DND-41 (cell line): ENCODE results near the gene NR2C1.
"Not testable (repeated sequence)": the region's sequence is repeated elsewhere in the genome, so short reads cannot be mapped to it uniquely, and the experiment has no call there.

Experiments
- ATAC-seq: fragments of 200-7000 bp; cut with Tn5 transposase; 3 replicates; pipeline ENCODE4 v1.9.1; 2021; ENCODE audit warnings: low read depth; ENCODE audit not compliant: insufficient read depth
- DNase-seq: peaks from one replicate; pipeline ENCODE4 v3.0.0-alpha.2; 2020
- H2AFZ ChIP-seq: 2 replicates; pipeline ENCODE4 v1.6.0; 2012; ENCODE audit warnings: low read depth, low read length
- H3K27ac ChIP-seq: 2 replicates; pipeline ENCODE4 v1.5.1; 2012; ENCODE audit warnings: low read length, inconsistent platforms
- H3K27me3 ChIP-seq: fragments of 200-600 bp; sonication (generic); 2 replicates; pipeline ENCODE4 v1.6.0; 2012; ENCODE audit warnings: low read length, mild to moderate bottlenecking, inconsistent platforms; ENCODE audit not compliant: insufficient read depth, poor library complexity
- H3K36me3 ChIP-seq: 2 replicates; pipeline ENCODE4 v1.5.1; 2012; ENCODE audit warnings: low read length, inconsistent platforms; ENCODE audit not compliant: insufficient read depth
- H3K4me1 ChIP-seq: 2 replicates; pipeline ENCODE4 v1.5.1; 2012; ENCODE audit warnings: mild to moderate bottlenecking, low read length; ENCODE audit not compliant: insufficient read depth
- H3K4me2 ChIP-seq: 2 replicates; pipeline ENCODE4 v1.6.0; 2012; ENCODE audit warnings: mild to moderate bottlenecking, moderate library complexity, low read length, inconsistent platforms; ENCODE audit not compliant: insufficient read depth
- H3K4me3 ChIP-seq, 2 experiments: fragments of 200-600 bp in 1 of 2; shearing (Covaris generic) in 1 of 2; 2 replicates each; pipeline ENCODE4 v1.5.1; 2012 to 2016; ENCODE audit warnings: inconsistent platforms in 2 of 2, low read length in 2 of 2, mild to moderate bottlenecking in 2 of 2, low read depth in 1 of 2, moderate library complexity in 1 of 2
- H3K79me2 ChIP-seq: 2 replicates; pipeline ENCODE4 v1.6.0; 2012; ENCODE audit warnings: low read length, inconsistent platforms; ENCODE audit not compliant: insufficient read depth
- H3K9ac ChIP-seq: 2 replicates; pipeline ENCODE4 v1.6.0; 2012; ENCODE audit warnings: low read depth, mild to moderate bottlenecking, inconsistent platforms, low read length, moderate library complexity
- H3K9me3 ChIP-seq: 2 replicates; pipeline ENCODE4 v1.5.1; 2012; ENCODE audit warnings: low read length, moderate library complexity, mild to moderate bottlenecking, inconsistent platforms; ENCODE audit not compliant: insufficient read depth, severe bottlenecking
- H4K20me1 ChIP-seq: 2 replicates; pipeline ENCODE4 v1.6.0; 2012; ENCODE audit warnings: low read length; ENCODE audit not compliant: insufficient read depth
- CTCF ChIP-seq: IDR thresholded peaks from 2 replicates; pipeline ENCODE4 v1.5.1; 2012; ENCODE audit warnings: borderline replicate concordance, low read length, moderate library complexity, mild to moderate bottlenecking; ENCODE audit not compliant: poor library complexity, severe bottlenecking; ENCODE audit errors: extremely low read depth
- EZH2 ChIP-seq: IDR thresholded peaks from 3 replicates; pipeline ENCODE4 v1.6.1; 2012; ENCODE audit warnings: borderline replicate concordance, low read depth, mild to moderate bottlenecking, moderate library complexity, low read length, inconsistent platforms; ENCODE audit not compliant: severe bottlenecking

The NR2C1 gene

GRCh38 chr12:95099270-95099790 lies 25.9 kb upstream of the NR2C1 start:
- no peak overlapping the region for H3K4me2 ChIP-seq
- DNase-seq, result no peak
- no peaks in the 10 kb centered on the region for H3K4me1 ChIP-seq
- no peak for TF ChIP-seq CTCF
- TF ChIP-seq EZH2, result no peak
- no peaks in the 10 kb centered on the region for H4K20me1 ChIP-seq
- no peaks in the 10 kb centered on the region for H3K36me3 ChIP-seq
- no peak overlapping the region for H3K4me3 ChIP-seq
- no peak overlapping the region for H2AFZ ChIP-seq
- H3K79me2 ChIP-seq, result no peaks in the 10 kb centered on the region
- H3K9me3 ChIP-seq, result no peaks in the 10 kb centered on the region
- ATAC-seq, result no peak
- no peak overlapping the region for H3K27ac ChIP-seq
- H3K27me3 ChIP-seq, result no peaks in the 10 kb centered on the region
- no peak overlapping the region for H3K9ac ChIP-seq

GRCh38 chr12:95096852-95097251 lies 23.4 kb upstream of the NR2C1 start:
- no peak overlapping the region for H3K4me3 ChIP-seq
- no peaks in the 10 kb centered on the region for H4K20me1 ChIP-seq
- DNase-seq (no peak), ATAC-seq (no peak)
- no peak overlapping the region for H3K9ac ChIP-seq
- H3K4me2 ChIP-seq, result no peak overlapping the region
- no peak overlapping the region for H3K27ac ChIP-seq
- H3K27me3 ChIP-seq, result no peaks in the 10 kb centered on the region
- no peaks in the 10 kb centered on the region for H3K4me1 ChIP-seq
- H2AFZ ChIP-seq, result no peak overlapping the region
- no peaks in the 10 kb centered on the region for H3K79me2 ChIP-seq
- TF ChIP-seq EZH2 (no peak), CTCF (no peak)
- H3K36me3 ChIP-seq, result no peaks in the 10 kb centered on the region; the same call in 1 of the 2 replicates
- H3K9me3 ChIP-seq, result no peaks in the 10 kb centered on the region

GRCh38 chr12:95096378-95096777 lies 23.0 kb upstream of the NR2C1 start:
- no peaks in the 10 kb centered on the region for H3K9me3 ChIP-seq
- no peak overlapping the region for H3K9ac ChIP-seq
- DNase-seq, result no peak
- no peaks in the 10 kb centered on the region for H3K79me2 ChIP-seq
- H3K27me3 ChIP-seq, result no peaks in the 10 kb centered on the region
- no peak for ATAC-seq
- no peak overlapping the region for H3K27ac ChIP-seq
- no peak overlapping the region for H3K4me3 ChIP-seq
- no peaks in the 10 kb centered on the region for H3K4me1 ChIP-seq
- TF ChIP-seq CTCF (no peak), EZH2 (no peak)
- no peaks in the 10 kb centered on the region; the same call in 1 of the 2 replicates for H3K36me3 ChIP-seq
- no peak overlapping the region for H3K4me2 ChIP-seq
- no peak overlapping the region for H2AFZ ChIP-seq
- no peaks in the 10 kb centered on the region for H4K20me1 ChIP-seq

GRCh38 chr12:95095866-95096265 lies 22.4 kb upstream of the NR2C1 start:
- not testable (repeated sequence) for H3K27ac ChIP-seq, H3K27me3 ChIP-seq, ATAC-seq, H2AFZ ChIP-seq, H3K4me2 ChIP-seq, H3K4me1 ChIP-seq, H3K9ac ChIP-seq, H3K36me3 ChIP-seq, H3K9me3 ChIP-seq, DNase-seq, H3K4me3 ChIP-seq, H4K20me1 ChIP-seq, H3K79me2 ChIP-seq
